GM19035 (cell line): ENCODE results near the gene WHAMM.
"Not testable (repeated sequence)": the region's sequence is repeated elsewhere in the genome, so short reads cannot be mapped to it uniquely, and the experiment has no call there.

Experiments used
- ATAC-seq: cut with Tn5 transposase; IDR thresholded peaks from one replicate; pipeline ENCODE4 v1.9.1; 2021; ENCODE audit not compliant: unreplicated experiment

WHAMM gene, protein sequence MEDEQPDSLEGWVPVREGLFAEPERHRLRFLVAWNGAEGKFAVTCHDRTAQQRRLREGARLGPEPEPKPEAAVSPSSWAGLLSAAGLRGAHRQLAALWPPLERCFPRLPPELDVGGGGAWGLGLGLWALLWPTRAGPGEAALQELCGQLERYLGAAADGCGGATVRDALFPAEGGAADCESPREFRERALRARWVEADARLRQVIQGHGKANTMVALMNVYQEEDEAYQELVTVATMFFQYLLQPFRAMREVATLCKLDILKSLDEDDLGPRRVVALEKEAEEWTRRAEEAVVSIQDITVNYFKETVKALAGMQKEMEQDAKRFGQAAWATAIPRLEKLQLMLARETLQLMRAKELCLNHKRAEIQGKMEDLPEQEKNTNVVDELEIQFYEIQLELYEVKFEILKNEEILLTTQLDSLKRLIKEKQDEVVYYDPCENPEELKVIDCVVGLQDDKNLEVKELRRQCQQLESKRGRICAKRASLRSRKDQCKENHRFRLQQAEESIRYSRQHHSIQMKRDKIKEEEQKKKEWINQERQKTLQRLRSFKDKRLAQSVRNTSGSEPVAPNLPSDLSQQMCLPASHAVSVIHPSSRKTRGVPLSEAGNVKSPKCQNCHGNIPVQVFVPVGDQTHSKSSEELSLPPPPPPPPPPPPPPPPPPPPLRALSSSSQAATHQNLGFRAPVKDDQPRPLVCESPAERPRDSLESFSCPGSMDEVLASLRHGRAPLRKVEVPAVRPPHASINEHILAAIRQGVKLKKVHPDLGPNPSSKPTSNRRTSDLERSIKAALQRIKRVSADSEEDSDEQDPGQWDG

DNA sequence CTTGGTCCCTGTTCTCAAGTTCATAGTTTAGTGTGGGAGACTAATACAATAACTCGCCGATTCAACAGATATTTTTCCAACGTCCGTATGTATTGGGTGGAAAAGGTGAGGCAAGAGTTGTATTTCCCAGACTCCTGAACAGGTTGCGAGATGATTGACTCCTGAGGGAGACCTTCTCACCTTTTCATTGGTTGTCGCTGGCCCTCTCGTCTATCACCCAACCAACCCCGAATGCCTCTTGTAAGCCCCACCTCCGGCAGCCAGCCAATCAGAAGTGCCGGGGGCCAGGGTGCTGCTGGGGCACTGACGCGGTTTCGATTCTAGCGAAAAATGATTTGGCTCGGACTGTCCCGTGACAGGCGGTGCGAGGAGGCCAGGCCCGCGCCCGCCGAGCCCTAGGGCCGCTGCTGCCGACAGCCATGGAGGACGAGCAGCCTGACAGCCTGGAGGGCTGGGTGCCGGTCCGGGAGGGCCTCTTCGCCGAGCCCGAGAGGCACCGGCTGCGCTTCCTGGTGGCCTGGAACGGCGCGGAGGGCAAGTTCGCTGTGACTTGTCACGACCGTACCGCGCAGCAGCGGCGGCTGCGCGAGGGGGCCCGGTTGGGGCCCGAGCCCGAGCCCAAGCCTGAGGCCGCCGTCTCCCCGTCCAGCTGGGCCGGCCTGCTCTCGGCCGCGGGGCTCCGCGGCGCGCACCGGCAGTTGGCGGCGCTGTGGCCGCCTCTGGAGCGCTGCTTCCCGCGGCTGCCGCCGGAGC, at the start of gene WHAMM:
TSS of gene WHAMM (plus strand) at position 321 of the 753 bp plus-strand sequence. CDS start at position 420, 99 bp downstream.
- ATAC-seq: peak; percentile 81

DNA sequence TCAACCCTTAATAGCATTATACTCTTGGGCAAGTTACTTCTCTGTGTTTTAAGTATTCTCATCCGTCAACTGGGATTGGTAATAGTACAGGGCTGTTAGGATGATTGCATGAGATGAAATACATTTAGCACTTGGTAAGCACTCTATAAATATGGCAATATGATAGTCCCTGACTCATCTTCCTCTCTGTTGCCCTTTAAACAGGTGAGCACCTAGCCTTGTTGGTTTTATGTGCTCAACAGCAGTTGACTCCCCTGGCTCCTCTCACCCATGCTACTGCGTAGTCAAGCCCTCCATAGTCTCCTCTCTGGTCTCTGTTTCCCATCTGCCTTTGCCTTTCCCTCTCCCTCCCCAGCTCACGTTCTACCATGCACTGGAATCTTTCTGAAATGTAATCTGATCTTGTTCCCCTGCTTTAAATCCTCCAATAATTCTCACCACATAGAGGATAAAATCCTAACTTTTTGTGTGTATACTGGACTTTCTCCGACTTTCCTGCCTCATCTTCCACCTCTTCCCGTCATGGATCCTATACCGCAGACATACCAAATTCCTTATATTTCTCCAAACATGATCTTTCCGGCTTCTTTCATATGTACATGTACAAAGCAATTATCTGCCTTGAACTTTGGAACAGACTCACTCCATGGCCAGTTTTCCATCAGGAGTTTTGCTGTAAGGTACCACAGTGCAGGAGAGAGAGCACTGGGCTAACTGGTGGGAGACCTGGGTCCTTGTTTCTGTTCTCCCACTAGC, 45.9 kb upstream of the WHAMM start:
- ATAC-seq: no peak

DNA sequence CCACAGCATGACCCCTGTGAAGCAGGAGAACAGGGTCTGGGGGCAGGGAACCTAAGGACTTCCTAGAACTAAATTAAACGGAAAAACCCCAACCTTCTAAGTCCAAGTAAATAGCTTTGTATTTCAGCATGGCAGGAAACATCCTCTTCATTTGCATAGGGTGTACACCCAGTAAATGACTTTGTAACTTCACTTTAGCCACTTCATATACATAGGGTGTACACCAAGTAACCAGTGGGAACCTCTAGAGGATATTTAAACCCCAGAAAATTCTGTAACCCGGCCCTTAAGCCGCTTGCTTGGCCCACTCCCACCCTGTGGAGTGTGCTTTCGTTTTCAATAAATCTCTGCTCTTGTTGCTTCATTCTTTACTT, 45.3 kb upstream of the WHAMM start:
- no peak for ATAC-seq

DNA sequence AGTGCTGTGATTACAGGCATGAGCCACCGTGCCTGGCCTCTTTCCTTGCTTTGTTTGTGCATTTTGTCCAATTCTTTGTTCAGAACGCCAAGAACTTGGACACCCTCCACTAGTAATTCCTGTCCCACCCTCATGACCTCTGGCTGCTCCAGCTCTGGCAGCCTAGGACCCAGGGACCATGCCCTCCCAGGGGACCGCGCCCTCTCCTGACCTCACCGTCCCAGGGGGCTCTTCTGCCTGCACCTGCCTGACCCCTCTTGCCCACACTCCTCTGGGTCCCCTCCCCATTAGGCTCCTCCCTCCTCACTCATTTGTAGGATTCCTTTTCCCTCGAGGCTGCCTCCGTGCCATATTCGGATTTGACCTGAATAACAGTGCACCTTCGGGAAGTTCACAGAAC, 44.7 kb upstream of the WHAMM start:
- no peak for ATAC-seq

DNA sequence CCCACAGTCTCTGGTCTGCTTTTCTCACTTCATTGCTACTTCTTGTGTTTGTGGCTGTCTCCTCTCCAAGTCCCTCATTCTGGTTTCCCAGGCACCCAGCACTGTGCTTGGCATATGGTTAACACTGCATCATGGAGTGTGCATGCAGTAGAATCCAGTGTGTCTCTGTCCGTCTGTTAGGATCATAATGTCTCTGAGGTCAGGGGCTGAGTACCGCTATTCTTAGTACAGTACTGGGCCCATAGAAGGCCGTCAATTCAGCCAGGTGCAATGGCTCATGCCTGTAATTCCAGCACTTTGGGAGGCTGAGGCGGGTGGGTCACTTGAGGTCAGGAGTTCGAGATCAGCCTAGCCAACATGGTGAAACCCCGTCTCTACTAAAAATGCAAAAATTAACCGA, 43.2 kb upstream of the WHAMM start:
- not testable (repeated sequence) for ATAC-seq

DNA sequence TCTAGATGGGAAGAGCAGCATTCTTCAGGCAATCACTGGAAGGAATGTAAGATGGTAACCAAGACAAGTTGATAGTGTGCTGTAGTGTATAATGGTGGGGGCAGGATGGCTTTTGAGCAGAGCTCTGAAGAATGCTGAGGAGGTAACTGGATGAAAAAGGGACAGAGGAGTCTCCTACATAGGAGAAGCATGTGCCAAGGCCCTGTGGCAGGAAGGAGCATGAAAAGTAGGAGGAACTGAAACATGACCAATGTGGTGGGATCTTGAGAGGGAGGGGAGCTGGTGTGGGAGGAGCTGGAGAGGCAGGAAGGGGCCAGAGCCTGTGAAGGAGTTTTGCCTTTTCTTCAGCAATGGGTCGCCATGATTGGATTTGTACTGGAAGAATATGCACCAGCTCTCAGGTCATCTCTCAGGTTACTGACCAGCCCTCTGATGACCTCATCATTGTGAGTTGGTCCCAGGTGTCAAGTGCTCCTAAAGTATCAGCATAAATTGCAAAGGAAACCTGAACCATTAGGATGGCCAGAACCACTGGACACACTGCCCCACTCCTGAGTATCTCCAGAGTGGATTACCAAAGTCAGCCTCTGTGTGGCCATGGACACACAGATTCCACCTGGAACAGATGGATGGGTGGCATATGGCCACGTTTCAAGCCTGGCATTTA, 42.1 kb upstream of the WHAMM start:
- ATAC-seq: no peak

DNA sequence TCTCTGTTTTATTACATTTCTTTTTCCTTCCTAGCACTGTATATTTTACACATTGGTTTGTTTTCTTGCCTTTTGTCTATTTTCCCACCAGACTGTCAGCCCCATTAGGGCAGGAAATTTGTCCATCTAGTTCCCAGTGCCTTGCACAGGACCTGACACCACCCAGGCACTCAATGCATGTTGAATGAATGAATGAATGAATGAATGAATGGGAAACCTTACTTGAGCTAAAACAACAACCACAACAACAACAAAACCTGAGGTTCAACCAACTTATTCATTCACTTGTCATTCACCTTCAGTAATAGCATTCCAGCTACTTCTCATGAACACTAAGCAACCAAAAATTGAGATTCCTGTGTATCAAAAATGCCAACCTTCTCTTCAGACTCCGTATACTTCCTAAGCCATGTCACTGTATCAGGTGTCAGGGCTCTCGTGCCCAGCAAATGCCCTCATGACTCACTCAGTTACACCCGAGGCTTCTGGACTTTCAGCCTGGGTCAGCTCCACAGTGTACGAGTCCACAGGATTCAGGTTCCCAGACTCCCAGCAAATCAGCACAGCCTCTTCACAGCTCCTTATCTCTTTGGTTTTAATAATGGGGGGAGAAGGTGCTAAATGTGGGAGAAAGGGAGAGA, 40.9 kb upstream of the WHAMM start:
- no peak for ATAC-seq

DNA sequence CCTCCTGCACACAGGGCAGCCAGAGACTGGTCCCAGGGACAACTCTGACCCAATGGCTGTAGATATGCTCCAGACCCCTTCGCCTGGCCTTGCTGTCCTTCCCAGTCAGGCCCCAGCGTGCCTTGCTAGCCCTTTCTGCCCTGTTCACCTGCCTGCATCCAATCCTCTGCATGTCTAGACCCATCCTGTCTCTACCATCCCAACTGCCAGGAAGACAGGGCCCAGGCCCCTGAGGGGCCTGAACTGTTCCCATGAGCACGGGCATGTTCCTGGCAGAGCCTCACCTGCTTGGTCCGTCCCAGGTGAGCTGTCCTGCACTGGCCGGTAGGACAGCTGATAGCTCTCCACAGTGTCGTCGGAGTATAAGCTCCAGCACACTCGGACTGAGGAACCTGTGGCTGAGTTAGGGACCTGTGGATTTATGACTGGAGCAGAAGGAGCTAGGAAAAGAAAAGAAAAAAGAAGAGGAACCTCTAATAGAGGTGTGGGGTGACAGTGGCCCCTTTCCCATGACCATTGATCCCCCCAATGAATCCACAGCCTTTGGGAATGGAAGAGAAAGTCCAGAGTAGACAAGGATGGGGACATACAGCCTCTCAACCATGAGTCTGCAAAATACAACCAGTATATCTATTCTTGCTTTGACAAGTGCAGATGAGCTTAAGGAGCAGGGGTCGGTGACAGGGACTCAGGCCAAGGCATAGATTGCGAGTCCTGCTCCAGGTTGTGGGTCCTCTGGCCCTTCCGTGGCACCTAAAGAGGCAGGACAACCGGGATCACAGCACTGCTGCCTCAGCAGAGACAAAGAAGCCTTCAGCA, 37.4 kb upstream of the WHAMM start:
- no peak for ATAC-seq

DNA sequence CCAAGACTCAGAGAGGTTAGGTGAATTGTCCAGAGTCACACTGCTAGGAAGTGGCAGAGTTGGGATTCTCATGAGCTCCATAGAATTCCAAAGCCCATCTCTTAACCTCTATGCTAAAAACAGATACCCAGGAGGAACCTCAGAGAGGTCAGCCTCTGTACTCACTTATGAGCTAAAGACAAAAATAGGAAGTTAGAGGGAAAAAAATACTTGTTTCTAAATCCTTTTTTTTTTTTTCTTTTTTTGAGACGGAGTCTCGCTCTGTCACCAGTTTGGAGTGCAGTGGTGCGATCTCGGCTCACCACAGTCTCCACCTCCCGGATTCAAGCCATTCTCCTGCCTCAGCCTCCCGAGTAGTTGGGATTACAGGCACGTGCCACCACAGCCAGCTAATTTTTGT, 34.9 kb upstream of the WHAMM start:
- ATAC-seq: no peak

DNA sequence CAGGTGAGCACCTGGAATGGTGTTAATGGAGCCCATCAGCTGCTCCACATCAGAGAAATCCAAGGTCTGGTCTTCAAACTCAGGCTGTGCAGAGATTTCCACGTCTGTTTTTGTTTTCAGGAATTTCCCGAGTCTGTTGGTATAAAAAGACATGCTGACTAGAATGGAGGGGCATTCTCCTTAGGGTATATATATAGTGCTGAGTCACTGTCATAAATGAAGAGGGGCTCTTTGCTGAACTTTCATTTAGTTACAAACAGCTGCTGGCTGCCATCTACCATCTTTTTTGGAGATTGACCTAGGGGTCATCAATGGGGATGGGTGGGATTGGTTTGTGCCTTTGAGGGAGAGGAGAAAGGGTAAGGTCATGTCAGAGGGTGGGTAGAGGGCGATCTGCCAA, 30.7 kb upstream of the WHAMM start:
- ATAC-seq: no peak

DNA sequence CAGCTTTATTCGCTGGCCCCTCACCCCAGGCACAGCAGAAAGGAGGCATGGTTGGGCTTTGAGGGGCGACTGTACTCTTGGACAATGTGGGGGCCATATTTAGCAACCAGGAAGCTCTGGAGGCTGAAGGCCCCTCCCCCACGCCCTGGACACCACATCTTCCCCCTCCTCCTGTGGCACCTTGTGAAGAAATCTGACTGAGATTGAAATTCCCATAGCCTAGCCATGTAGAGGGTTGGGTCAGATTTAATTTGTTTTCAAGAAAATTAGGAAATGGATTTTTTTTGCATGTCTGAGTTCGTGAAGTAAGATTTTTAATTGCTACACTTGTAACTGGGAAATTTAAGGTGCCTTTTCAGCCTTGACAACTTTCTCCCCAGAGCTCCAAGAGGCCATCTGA, 28.1 kb upstream of the WHAMM start:
- ATAC-seq: no peak

DNA sequence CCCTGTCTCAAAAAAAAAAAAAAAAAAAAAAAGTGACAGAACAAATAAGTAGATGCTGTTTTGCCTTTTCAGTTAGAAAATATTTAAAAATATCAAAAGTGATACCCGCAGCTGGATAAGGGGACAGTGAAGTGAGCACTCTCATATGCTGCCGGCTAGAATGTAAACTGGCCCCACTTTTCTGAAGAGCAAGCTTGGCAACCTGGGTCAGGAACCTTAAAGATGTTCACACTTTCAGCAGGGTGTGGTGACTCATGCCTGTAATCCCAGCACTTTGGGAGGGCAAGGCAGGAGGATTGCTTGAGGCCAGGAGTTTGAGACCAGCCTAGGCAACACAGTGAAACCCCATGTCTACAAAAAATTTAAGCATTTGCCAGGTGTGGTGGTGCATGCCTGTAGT, 20.9 kb upstream of the WHAMM start:
- ATAC-seq: no peak

DNA sequence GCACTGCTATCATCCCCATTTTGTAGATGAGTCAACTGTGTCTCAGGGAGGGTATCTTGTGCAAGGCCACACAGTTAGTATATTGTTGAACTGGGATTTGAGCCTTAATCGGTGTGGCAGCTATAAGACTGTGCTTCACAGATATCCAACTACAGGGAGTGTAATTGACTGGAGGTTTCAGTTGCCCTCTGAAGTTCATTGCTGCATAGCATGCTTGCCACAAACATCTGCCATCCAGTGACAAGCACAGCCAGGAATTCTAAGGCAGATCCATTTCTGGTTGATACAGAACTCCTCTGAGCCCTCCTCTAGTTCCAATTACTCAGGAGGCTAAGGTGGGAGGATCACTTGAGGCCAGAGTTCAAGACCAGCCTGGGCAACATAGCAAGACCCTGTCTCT, 19.9 kb upstream of the WHAMM start:
- ATAC-seq: no peak

DNA sequence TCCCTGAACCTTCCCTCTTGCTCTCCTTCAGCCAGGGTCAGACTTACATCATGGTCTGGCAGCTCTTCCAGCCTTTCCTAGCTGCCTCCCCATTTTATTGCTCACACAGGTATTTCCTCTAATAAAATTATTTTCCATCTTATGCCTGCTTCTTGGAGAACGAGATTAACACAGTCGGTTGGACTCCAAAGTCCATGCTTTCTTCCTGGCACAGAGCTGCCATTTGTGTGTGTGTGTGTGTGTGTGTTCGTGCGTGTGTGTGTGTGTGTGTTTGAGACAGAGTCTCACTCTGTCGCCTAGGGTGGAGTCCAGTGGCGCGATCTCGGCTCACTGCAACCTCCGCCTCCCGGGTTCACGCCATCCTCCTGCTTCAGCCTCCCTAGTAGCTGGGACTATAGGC, 19.1 kb upstream of the WHAMM start:
- ATAC-seq: no peak

DNA sequence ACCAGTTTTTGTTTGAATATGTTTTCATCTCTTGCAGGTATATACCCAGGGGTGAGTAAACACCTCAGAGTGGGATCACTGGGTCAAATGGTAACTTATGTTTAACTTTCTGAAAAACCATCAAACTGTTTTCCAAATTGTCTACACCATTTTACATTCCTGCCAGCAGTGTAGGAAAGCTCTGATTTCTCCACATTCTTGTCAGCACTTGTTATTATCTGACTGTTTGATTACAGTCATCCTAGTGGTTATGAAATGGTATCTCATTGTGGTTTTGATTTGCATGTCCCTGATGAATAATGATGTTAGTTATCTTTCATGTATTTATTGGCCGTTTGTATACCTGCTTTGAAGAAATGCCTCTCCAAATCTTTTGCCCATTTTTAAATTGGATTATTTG, 17.4 kb upstream of the WHAMM start:
- ATAC-seq: no peak

DNA sequence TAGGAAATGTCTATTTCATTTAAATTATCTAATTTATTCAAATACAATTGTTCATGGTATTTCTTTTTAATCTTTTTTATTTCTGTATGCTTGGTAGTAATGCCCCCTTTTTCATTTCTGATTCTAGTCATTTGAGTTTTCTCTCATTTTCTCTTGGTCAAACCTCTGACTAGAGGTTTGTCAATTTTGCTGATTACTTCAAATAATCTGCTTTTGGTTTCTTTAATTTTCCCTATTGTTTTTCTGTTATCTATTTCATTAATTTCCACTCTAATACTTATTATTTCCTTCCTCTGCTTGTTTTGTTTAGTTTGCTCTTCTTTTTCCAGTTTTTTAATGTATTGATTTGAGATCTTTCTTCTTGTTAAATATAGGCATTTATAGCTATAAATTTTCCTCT, 15.7 kb upstream of the WHAMM start:
- ATAC-seq: no peak

DNA sequence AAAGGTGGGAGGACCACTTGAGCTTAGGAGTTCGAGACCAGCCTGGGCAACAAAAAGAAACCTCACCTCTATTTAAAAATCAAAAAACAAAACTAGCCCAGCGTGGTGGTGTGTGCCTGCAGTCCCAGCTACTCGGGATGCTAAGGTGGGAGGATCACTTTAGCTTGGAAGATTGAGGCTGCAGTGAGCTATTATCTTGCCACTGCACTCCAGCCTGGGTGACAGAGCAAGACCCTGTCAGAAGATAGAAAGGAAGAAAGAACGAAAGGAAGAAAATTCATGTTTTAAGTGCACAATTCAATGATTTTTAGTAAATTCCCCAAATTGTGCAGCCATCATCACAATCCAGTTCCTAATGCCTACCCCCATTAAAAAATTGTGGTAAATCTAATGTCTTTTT, 11.3 kb upstream of the WHAMM start:
- ATAC-seq: no peak

DNA sequence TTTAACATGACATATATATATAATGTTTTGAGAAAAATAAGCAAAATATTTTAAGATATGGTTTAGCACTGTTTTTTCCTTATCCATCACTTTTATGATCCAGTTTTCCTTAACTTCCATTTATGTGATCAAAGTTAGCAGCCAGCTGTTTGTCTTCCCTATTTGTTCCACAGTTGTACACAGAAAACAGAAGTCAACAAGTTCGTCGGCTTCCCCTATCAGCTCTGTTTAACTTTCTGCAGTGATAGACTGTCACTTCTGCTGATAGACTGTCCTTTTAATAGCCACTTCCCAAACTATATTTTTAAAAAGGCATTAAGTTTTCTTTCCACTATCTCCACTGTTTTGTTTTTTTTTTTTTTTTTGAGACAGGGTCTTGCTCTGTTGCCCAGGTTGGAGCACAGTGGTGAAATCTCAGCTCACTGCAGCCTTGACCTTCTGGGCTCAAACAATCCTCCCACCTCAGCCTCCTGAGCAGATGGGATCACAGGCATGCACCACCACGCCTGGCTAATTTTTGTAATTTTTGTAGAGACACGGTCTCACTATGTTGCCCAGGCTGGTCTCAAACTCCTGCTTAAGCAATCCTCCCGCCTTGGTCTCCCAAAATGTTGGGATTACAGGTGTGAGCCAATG, 10.8 kb upstream of the WHAMM start:
- ATAC-seq: no peak
